Activated CD8-positive, alpha-beta memory T cell treated with anti-CD3 and anti-CD28 coated beads, Interleukin-2, amount 10 ng/mL, durations not matched to agents 7 days and 5 days (primary cell): ENCODE results near the gene OTOGL. TPM values are rescaled to one million over a fixed set of nuclear protein-coding genes. Genes with fewer than 3 reads are reported as not detected.
"Not testable (repeated sequence)": the region's sequence is repeated elsewhere in the genome, so short reads cannot be mapped to it uniquely, and the experiment has no call there.

Experiments used
- ATAC-seq: fragments of 150-1000 bp; cut with Tn5 transposase; one replicate; pipeline ENCODE4 v1.10.0; 2021; ENCODE audit warnings: moderate library complexity
- CTCF ChIA-PET: fragments of 350-600 bp; sonication (Branson Sonifier 250); formaldehyde crosslinking; loops from one replicate; lab custom pipeline; 2021; ENCODE audit warnings: antibody characterized with exemption; lab: Charles Lee
- DNase-seq: peaks from one replicate; pipeline ENCODE4 v3.0.0-alpha.2; 2020
- H3K27ac Mint-ChIP-seq: one replicate; pipeline ENCODE4 v1.8.0; 2021; ENCODE audit warnings: mild to moderate bottlenecking, mixed read lengths
- H3K27me3 Mint-ChIP-seq: one replicate; pipeline ENCODE4 v1.8.0; 2021; ENCODE audit warnings: mixed read lengths
- H3K36me3 Mint-ChIP-seq: one replicate; pipeline ENCODE4 v1.8.0; 2021; ENCODE audit warnings: mild to moderate bottlenecking, mixed read lengths
- H3K4me1 Mint-ChIP-seq: one replicate; pipeline ENCODE4 v1.8.0; 2021; ENCODE audit warnings: mixed read lengths
- H3K4me3 Mint-ChIP-seq: one replicate; pipeline ENCODE4 v1.8.0; 2021; ENCODE audit warnings: mild to moderate bottlenecking, moderate library complexity, mixed read lengths
- H3K9me3 Mint-ChIP-seq: one replicate; pipeline ENCODE4 v1.8.0; 2022; ENCODE audit warnings: low read depth, mixed read lengths
- total RNA-seq, 2 experiments: library from RNA; stranded (reverse); gene quantifications; one replicate each; pipeline ENCODE4 v1.2.3, GENCODE V29; 2021

The OTOGL gene
- total RNA-seq, 2 experiments from 2014 or later: not detected

DNA sequence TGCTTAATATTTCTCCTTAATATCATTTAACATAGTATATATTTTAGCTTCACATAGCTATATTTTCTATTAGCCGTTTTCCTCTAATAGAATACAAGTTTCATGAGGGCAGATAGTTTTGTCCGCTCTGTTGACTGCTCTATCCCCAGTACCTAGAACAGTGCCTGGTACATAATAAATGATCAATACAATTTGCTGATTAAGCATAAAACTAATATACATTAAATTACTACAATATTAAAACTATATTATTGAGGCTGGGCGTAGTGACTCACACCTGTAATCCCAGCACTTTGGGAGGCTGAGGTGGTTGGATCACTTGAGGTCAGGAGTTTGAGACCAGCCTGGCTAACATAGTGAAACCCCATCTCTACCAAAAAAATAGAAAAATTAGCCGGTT, 128.6 kb downstream of the OTOGL start:
- DNase-seq, H3K4me3 Mint-ChIP-seq, H3K27ac Mint-ChIP-seq, H3K27me3 Mint-ChIP-seq, H3K36me3 Mint-ChIP-seq, H3K4me1 Mint-ChIP-seq, CTCF ChIA-PET, H3K9me3 Mint-ChIP-seq, ATAC-seq: not testable (repeated sequence)

DNA sequence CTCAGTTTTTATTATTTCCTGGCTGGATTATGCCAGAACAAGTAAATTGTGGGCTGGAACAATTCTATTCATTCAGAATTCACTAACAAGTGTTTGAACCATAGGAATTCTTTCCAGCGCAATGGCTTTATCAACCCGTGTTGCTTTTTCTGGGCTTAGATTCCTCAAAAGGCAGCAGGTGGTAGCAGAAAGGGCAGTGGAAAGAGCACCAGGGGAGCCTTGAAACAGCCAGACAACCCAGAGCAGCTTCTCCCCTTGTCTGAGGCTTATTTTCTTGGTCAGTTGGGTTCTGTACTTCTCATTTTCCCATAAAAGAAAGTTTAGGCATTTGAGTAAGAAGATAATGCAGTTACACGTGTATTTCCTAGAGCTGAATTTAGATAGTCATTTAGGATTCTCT, 130.7 kb downstream of the OTOGL start:
- Mint-ChIP-seq H3K27me3 (peaks cover 7% of the 10 kb centered on the region), H3K27ac (no peak overlapping the region), H3K4me3 (no peak overlapping the region), H3K9me3 (no peaks in the 10 kb centered on the region), H3K4me1 (peaks cover 4% of the 10 kb centered on the region), H3K36me3 (no peaks in the 10 kb centered on the region)
- no peak for DNase-seq
- CTCF ChIA-PET: no interaction called here
- ATAC-seq: no peak

DNA sequence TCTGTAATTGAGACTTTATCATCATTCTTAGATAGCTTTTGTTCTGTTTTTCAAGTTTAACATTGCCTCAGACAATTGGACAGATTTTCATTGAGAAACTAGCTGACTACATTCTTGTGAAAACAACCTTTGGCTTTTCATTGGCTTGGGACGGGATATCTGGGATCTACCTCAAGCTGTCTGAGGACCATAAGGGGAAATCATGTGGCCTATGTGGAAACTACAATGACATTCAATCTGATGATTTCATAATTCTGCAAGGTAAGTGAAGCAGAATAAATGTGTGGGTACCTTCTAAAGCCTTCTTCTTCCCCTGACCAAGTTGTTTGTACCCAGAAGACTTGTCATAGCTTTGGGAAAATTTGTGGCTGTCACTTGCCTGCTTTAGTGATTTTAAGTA, 133.5 kb downstream of the OTOGL start:
- H3K4me3 Mint-ChIP-seq: no peak overlapping the region
- ATAC-seq (no peak), DNase-seq (no peak)
- H3K36me3 Mint-ChIP-seq: no peaks in the 10 kb centered on the region
- no peaks in the 10 kb centered on the region for H3K9me3 Mint-ChIP-seq
- H3K27me3 Mint-ChIP-seq: peaks cover 3% of the 10 kb centered on the region
- no peak overlapping the region for H3K27ac Mint-ChIP-seq
- CTCF ChIA-PET: no interaction called here
- H3K4me1 Mint-ChIP-seq: no peaks in the 10 kb centered on the region

DNA sequence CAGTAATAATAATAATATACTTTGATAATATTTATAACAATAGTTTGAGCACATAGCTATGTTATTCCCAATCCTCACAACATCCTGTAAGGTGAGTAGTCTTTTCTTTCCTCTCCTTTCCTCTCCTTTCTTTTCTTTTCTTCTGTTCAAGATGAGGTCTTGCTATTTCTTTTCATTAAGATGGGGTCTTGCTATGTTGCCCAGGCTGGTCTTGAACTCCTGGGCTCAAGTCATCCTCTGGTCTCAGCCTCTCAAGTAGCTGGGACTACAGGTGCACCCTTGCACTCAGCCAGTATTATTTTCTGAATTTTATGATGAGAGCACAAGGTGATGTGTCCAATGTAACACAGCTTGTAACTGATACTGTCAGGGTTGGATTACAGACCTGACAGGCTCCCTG, 134.6 kb downstream of the OTOGL start:
- DNase-seq (no peak), ATAC-seq (no peak)
- peaks cover 3% of the 10 kb centered on the region for H3K27me3 Mint-ChIP-seq
- H3K9me3 Mint-ChIP-seq: no peaks in the 10 kb centered on the region
- H3K4me1 Mint-ChIP-seq: no peaks in the 10 kb centered on the region
- CTCF ChIA-PET: no interaction called here
- H3K36me3 Mint-ChIP-seq: no peaks in the 10 kb centered on the region
- no peak overlapping the region for H3K4me3 Mint-ChIP-seq
- no peak overlapping the region for H3K27ac Mint-ChIP-seq

- no peak overlapping the region for H3K4me3 Mint-ChIP-seq
- DNase-seq (no peak), ATAC-seq (no peak)
- CTCF ChIA-PET: interaction anchor here (0.7 kb wide), 1 partner anchor 29 kb away, joined by 4 read pairs; no protein-coding TSS in a partner anchor
- H3K36me3 Mint-ChIP-seq: no peaks in the 10 kb centered on the region
- H3K4me1 Mint-ChIP-seq: no peaks in the 10 kb centered on the region
- H3K9me3 Mint-ChIP-seq: no peaks in the 10 kb centered on the region
- H3K27me3 Mint-ChIP-seq: peaks cover 3% of the 10 kb centered on the region
- no peak overlapping the region for H3K27ac Mint-ChIP-seq
These were observed 135.3 kb downstream of the OTOGL start for GRCh38 chr12:80234667-80235066.

DNA sequence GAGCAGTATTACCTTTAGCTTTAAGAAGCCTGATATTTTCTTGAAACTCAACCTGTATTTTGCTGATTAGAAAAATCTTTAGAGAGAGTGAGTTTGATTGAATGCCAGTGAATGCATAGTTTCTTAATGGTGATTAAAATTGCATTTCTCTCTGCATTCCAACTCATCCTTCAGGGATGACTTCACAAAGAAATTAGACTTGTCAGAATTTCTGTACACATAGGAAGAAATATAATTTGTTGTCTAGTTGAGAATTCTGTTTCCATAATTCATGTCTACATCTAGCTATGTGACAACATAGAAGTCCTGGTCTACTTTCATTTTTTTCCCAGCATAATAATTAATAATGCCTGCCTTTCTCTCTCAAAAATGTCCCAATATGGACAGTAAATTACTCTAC, 136.6 kb downstream of the OTOGL start:
- no peak for ATAC-seq

GRCh38 chr12:80239867-80240266, 140.5 kb downstream of the OTOGL start:
- ATAC-seq (no peak), DNase-seq (no peak)
- no peaks in the 10 kb centered on the region for H3K9me3 Mint-ChIP-seq
- no peaks in the 10 kb centered on the region for H3K4me1 Mint-ChIP-seq
- no peaks in the 10 kb centered on the region for H3K27me3 Mint-ChIP-seq
- no peak overlapping the region for H3K27ac Mint-ChIP-seq
- CTCF ChIA-PET: no interaction called here
- H3K36me3 Mint-ChIP-seq: no peaks in the 10 kb centered on the region
- no peak overlapping the region for H3K4me3 Mint-ChIP-seq

More for the DNA sequence above, 136.6 kb downstream of the OTOGL start:
- CTCF ChIA-PET: no interaction called here
- H3K27me3 Mint-ChIP-seq: peaks cover 3% of the 10 kb centered on the region
- no peak for DNase-seq
- no peak overlapping the region for H3K27ac Mint-ChIP-seq
- no peak overlapping the region for H3K4me3 Mint-ChIP-seq
- no peaks in the 10 kb centered on the region for H3K9me3 Mint-ChIP-seq
- H3K4me1 Mint-ChIP-seq: no peaks in the 10 kb centered on the region
- no peaks in the 10 kb centered on the region for H3K36me3 Mint-ChIP-seq

- no peaks in the 10 kb centered on the region for H3K27me3 Mint-ChIP-seq
- no peak overlapping the region for H3K27ac Mint-ChIP-seq
- H3K4me3 Mint-ChIP-seq: no peak overlapping the region
- CTCF ChIA-PET: no interaction called here
- no peaks in the 10 kb centered on the region for H3K36me3 Mint-ChIP-seq
- H3K4me1 Mint-ChIP-seq: no peaks in the 10 kb centered on the region
- no peaks in the 10 kb centered on the region for H3K9me3 Mint-ChIP-seq
- ATAC-seq: no peak
- no peak for DNase-seq
These were observed 142.4 kb downstream of the OTOGL start for GRCh38 chr12:80241576-80242273.

DNA sequence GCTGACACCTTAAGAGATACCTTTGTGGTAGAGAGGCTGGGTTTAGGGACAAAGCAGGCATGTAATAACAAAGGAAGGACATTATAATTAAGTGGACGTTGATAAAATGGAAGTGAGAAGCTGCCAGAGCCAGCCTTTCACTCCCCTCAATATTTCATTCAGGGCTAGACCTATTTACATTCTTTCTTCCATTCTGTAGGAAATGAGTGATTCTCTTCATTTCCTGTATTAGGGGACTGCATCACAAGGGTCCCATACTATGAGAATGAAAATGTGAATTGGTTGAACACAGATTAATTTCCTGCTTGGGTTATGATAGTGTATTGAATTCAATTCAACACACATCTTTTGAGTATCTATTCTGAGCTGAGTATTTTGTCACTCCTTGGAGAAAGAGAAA, 143.0 kb downstream of the OTOGL start:
- CTCF ChIA-PET: no interaction called here
- H3K9me3 Mint-ChIP-seq: no peaks in the 10 kb centered on the region
- no peak for ATAC-seq
- no peak for DNase-seq
- H3K27ac Mint-ChIP-seq: no peak overlapping the region
- H3K4me1 Mint-ChIP-seq: no peaks in the 10 kb centered on the region
- H3K36me3 Mint-ChIP-seq: no peaks in the 10 kb centered on the region
- H3K27me3 Mint-ChIP-seq: no peaks in the 10 kb centered on the region
- H3K4me3 Mint-ChIP-seq: no peak overlapping the region

DNA sequence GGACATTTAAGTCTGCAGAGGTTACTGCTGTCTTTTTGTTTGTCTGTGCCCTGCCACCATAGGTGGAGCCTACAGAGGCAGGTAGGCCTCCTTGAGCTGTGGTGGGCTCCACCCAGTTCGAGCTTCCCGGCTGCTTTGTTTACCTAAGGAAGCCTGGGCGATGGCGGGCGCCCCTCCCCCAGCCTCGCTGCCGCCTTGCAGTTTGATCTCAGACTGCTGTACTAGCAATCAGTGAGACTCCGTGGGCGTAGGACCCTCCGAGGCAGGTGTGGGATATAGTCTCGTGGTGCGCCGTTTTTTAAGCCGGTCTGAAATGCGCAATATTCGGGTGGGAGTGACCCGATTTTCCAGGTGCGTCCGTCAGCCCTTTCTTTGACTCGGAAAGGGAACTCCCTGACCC, 150.2 kb downstream of the OTOGL start:
- H3K4me1 Mint-ChIP-seq, DNase-seq, H3K27me3 Mint-ChIP-seq, CTCF ChIA-PET, H3K9me3 Mint-ChIP-seq, ATAC-seq, H3K4me3 Mint-ChIP-seq, H3K27ac Mint-ChIP-seq, H3K36me3 Mint-ChIP-seq: not testable (repeated sequence)

GRCh38 chr12:80257920-80258319, 158.6 kb downstream of the OTOGL start:
- DNase-seq (no peak), ATAC-seq (no peak)
- Mint-ChIP-seq H3K36me3 (no peaks in the 10 kb centered on the region), H3K4me3 (no peak overlapping the region), H3K27me3 (peaks cover 4% of the 10 kb centered on the region), H3K4me1 (no peaks in the 10 kb centered on the region), H3K9me3 (no peaks in the 10 kb centered on the region), H3K27ac (no peak overlapping the region)
- CTCF ChIA-PET: interaction anchor here (0.8 kb wide), 1 partner anchor 12 kb away, joined by 5 read pairs; no protein-coding TSS in a partner anchor

DNA sequence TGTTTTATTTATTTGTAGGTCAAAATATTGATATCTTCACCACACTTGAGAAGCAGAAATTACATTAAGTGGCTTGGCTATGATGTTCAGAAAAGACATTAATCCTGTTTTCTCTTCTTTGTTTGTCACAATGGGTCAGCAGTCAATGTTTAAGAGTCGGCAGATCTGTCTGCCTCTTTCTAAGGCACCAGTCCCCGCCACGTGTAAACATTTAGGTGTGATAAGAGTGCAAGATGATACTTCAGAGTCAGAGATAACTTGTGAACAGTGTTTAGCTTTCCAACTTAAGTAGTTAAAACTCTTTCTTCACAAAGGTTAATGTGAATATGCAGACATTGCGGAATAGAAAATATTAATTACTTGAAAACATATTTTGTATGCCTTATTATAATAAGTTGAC, 160.9 kb downstream of the OTOGL start:
- Mint-ChIP-seq H3K27me3 (peaks cover 5% of the 10 kb centered on the region), H3K36me3 (no peaks in the 10 kb centered on the region), H3K9me3 (no peaks in the 10 kb centered on the region), H3K27ac (no peak overlapping the region), H3K4me3 (no peak overlapping the region), H3K4me1 (no peaks in the 10 kb centered on the region)
- CTCF ChIA-PET: no interaction called here
- ATAC-seq (no peak), DNase-seq (no peak)

GRCh38 chr12:80261403-80261802, 162.1 kb downstream of the OTOGL start:
- Mint-ChIP-seq H3K36me3 (no peaks in the 10 kb centered on the region), H3K4me3 (no peak overlapping the region), H3K9me3 (no peaks in the 10 kb centered on the region), H3K4me1 (no peaks in the 10 kb centered on the region), H3K27me3 (peaks cover 5% of the 10 kb centered on the region), H3K27ac (no peak overlapping the region)
- ATAC-seq: no peak
- no peak for DNase-seq
- CTCF ChIA-PET: no interaction called here

GRCh38 chr12:80262346-80262745, 163.0 kb downstream of the OTOGL start:
- DNase-seq (no peak), ATAC-seq (no peak)
- H3K9me3 Mint-ChIP-seq: no peaks in the 10 kb centered on the region

More at GRCh38 chr12:80262346-80262745, 163.0 kb downstream of the OTOGL start:
- H3K4me3 Mint-ChIP-seq: no peak overlapping the region
- H3K27me3 Mint-ChIP-seq: peaks cover 5% of the 10 kb centered on the region
- CTCF ChIA-PET: no interaction called here
- H3K36me3 Mint-ChIP-seq: no peaks in the 10 kb centered on the region
- no peak overlapping the region for H3K27ac Mint-ChIP-seq
- no peaks in the 10 kb centered on the region for H3K4me1 Mint-ChIP-seq
